ENCODE measurements around the gene KDELR3. TPM values are rescaled to one million over a fixed set of nuclear protein-coding genes. Genes with fewer than 3 reads are reported as not detected.
A peak's percentile ranks its signal among the peaks of the same experiment; 100 is the strongest.

The KDELR3 gene
- total and polyA plus RNA-seq, 5 donors from 2014 or later = 0.38 to 0.71 (median 0.42) TPM; not detected in 2

DNA sequence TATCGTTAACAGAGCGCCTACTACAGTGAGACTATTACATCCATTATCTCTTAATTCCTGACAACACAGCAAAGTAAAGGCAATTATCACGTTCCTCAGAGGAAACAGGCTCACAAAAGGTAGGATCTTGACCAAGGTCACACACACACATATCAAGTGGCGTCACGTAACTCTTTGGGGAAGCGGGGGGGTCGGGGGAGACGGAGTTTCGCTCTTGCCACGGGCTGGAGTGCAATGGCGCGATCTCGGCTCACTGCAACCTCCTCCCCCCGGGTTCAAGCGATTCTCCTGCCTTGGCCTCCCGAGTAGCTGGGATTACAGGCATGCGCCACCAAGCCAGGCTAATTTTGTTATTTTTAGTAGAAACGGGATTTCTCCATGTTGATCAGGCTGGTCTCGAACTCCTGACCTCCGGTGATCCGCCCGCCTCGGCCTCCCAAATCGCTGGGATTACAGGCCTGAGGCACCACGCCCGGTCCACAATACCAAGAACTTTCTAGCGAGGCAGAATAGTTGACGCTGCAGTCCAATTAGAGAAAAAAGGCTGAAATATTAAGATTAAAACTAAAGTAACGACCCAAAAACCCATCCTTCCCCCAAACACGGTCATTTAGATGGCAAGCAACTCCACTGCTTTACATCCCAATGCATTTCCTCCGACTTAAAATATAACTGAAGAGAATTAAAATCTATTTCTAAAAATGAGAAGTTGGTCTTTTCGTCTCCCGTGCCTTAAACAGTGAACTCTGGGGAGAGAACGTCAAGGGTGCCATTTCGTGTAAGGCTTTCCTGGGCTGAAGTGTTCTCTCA, 37.0 kb downstream of the KDELR3 start:
- no peak for ATAC-seq (ENCODE audit: low read depth in 2 of 2)
- H3K9me3 Mint-ChIP-seq = peaks cover 0 to 2% (median 0%) of the 10 kb centered on the region in 7 donors

GRCh38 chr22:38505541-38506117, 37.7 kb downstream of the KDELR3 start:
- Histone ChIP-seq H3K27ac (ENCODE audit: insufficient read depth, low read length, poor library complexity, severe bottlenecking) (peak overlapping the region; percentile 100), H3K27me3 (ENCODE audit: control insufficient read depth, insufficient read depth, low read length) (no peaks in the 10 kb centered on the region), H3K4me3 (ENCODE audit: low read depth, low read length) (peak overlapping the region; percentile 99), H3K36me3 (ENCODE audit: control insufficient read depth, insufficient read depth, low read length) (peaks cover 15% of the 10 kb centered on the region), H3K9me3 (ENCODE audit: control insufficient read depth in 2 of 2, low read length in 2 of 2) (no peaks in the 10 kb centered on the region), H3K4me1 (ENCODE audit: control insufficient read depth, insufficient read depth, low read length, poor library complexity, severe bottlenecking) (peaks cover 41% of the 10 kb centered on the region)
- peaks cover 39% of the 10 kb centered on the region for H3K36me3 Mint-ChIP-seq
- peak in 1 of 3 donors; percentile 71 for DNase-seq
- peaks cover 5% of the 10 kb centered on the region for H3K27me3 Mint-ChIP-seq
- peaks cover 28 to 55% (median 37%) of the 10 kb centered on the region in 4 donors for H3K4me1 Mint-ChIP-seq
- H3K4me3 Mint-ChIP-seq = peak overlapping the region; percentile 97 to 99 (median 98)
- peak overlapping the region; percentile 99 to 100 (median 99) for H3K27ac Mint-ChIP-seq
- peaks cover 0 to 2% (median 0%) of the 10 kb centered on the region in 7 donors for H3K9me3 Mint-ChIP-seq
- peak; percentile 12 to 13 for ATAC-seq (ENCODE audit: low read depth in 2 of 2)

More for the DNA sequence above, 37.0 kb downstream of the KDELR3 start:
- H3K4me3 Mint-ChIP-seq = peak overlapping the region; percentile 95 to 99 (median 96)
- no peaks in the 10 kb centered on the region for H3K27me3 ChIP-seq (ENCODE audit: control insufficient read depth, insufficient read depth, low read length)
- peak overlapping the region; percentile 99 for H3K4me3 ChIP-seq (ENCODE audit: low read depth, low read length)
- H3K27ac Mint-ChIP-seq = peak overlapping the region; percentile 83 to 98 (median 97)
- H3K9me3 ChIP-seq (ENCODE audit: control insufficient read depth in 2 of 2, low read length in 2 of 2) = no peaks in the 10 kb centered on the region
- peaks cover 28 to 58% (median 38%) of the 10 kb centered on the region in 4 donors for H3K4me1 Mint-ChIP-seq
- peaks cover 42% of the 10 kb centered on the region for H3K36me3 Mint-ChIP-seq
- H3K4me1 ChIP-seq (ENCODE audit: control insufficient read depth, insufficient read depth, low read length, poor library complexity, severe bottlenecking) = peaks cover 41% of the 10 kb centered on the region
- peak overlapping the region; percentile 100 for H3K27ac ChIP-seq (ENCODE audit: insufficient read depth, low read length, poor library complexity, severe bottlenecking)
- peaks cover 5% of the 10 kb centered on the region for H3K27me3 Mint-ChIP-seq
- peaks cover 20% of the 10 kb centered on the region for H3K36me3 ChIP-seq (ENCODE audit: control insufficient read depth, insufficient read depth, low read length)
- peak; percentile 43 to 73 (median 49) for DNase-seq

DNA sequence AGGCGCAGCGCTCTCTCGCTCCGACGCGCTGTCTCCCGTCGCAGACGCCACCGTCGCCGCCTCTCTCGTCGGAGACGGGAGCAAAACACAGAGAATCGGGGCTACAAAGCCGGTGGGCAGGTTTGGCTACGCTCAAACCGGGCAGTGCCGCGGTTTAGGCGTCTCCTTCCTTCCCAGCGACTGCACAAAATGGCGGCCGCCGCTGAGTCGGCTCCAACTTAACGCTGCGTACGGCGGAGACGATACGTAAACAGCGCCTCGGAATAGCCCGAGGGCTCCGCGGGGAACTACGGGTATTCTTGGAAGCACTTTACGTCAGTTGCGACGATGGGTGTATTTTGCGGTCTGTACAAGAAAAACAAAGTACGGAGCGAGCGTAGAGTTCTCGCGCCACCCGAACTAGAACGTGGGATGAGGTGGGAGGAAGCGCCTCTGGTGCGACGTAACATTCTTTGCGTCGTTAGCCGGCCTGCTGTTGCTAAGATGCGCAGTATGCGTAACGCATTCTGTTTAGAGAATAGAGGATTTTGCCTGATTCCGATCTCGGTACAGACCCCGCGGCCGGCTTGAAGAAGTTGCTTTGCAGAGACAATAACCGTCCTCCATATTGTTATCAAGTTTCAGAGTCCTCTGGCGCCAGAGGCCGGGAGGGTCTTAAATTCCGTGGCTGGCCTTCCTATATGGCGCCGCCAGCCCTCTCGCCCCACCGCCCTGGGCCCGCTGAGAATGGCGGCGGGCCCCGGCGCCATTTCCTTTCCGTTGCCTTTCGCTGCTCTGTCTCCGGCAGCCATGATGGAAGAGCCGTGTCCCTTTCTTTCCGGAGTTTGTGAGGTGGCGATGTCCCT, 38.4 kb downstream of the KDELR3 start, which contains the start of gene DDX17:
Gene DDX17 (minus strand): TSS at position 194 of the 845 bp plus-strand sequence.
- Mint-ChIP-seq H3K27ac (peak within 1 kb of the TSS; percentile 99 to 100 (median 99)), H3K27me3 (peaks cover 5% of the 10 kb centered on the region), H3K36me3 (peaks cover 34% of the 10 kb centered on the region), H3K9me3 (peaks cover 0 to 2% (median 0%) of the 10 kb centered on the region in 7 donors), H3K4me3 (peak within 1 kb of the TSS; percentile 97 to 99 (median 98)), H3K4me1 (peaks cover 23 to 50% (median 32%) of the 10 kb centered on the region in 4 donors)
- ATAC-seq (ENCODE audit: low read depth in 2 of 2) (peak; percentile 89 to 91), DNase-seq (peak; percentile 89 to 99 (median 97))
- Histone ChIP-seq H3K9me3 (ENCODE audit: control insufficient read depth in 2 of 2, low read length in 2 of 2) (no peaks in the 10 kb centered on the region), H3K4me3 (ENCODE audit: low read depth, low read length) (peak within 1 kb of the TSS; percentile 99), H3K27ac (ENCODE audit: insufficient read depth, low read length, poor library complexity, severe bottlenecking) (peak within 1 kb of the TSS; percentile 100), H3K27me3 (ENCODE audit: control insufficient read depth, insufficient read depth, low read length) (no peaks in the 10 kb centered on the region), H3K36me3 (ENCODE audit: control insufficient read depth, insufficient read depth, low read length) (peaks cover 9% of the 10 kb centered on the region), H3K4me1 (ENCODE audit: control insufficient read depth, insufficient read depth, low read length, poor library complexity, severe bottlenecking) (peaks cover 37% of the 10 kb centered on the region)

GRCh38 chr22:38510416-38510970, 42.6 kb downstream of the KDELR3 start:
- peaks cover 0 to 2% (median 0%) of the 10 kb centered on the region in 7 donors for H3K9me3 Mint-ChIP-seq
- no peaks in the 10 kb centered on the region for H3K36me3 ChIP-seq (ENCODE audit: control insufficient read depth, insufficient read depth, low read length)
- H3K27ac Mint-ChIP-seq = no peak overlapping the region
- H3K27ac ChIP-seq (ENCODE audit: insufficient read depth, low read length, poor library complexity, severe bottlenecking) = no peak overlapping the region
- peaks cover 4% of the 10 kb centered on the region for H3K4me1 ChIP-seq (ENCODE audit: control insufficient read depth, insufficient read depth, low read length, poor library complexity, severe bottlenecking)
- peaks cover 8% of the 10 kb centered on the region for H3K36me3 Mint-ChIP-seq
- H3K4me1 Mint-ChIP-seq = peaks cover 0 to 21% (median 4%) of the 10 kb centered on the region in 4 donors
- H3K4me3 Mint-ChIP-seq = no peak overlapping the region
- DNase-seq (no peak), ATAC-seq (ENCODE audit: low read depth in 2 of 2) (no peak)
- H3K9me3 ChIP-seq (ENCODE audit: control insufficient read depth in 2 of 2, low read length in 2 of 2) = no peaks in the 10 kb centered on the region
- no peaks in the 10 kb centered on the region for H3K27me3 ChIP-seq (ENCODE audit: control insufficient read depth, insufficient read depth, low read length)
- H3K4me3 ChIP-seq (ENCODE audit: low read depth, low read length) = no peak overlapping the region
- H3K27me3 Mint-ChIP-seq = peaks cover 5% of the 10 kb centered on the region

- Histone ChIP-seq H3K36me3 (ENCODE audit: control insufficient read depth, insufficient read depth, low read length) (no peaks in the 10 kb centered on the region), H3K9me3 (ENCODE audit: control insufficient read depth in 2 of 2, low read length in 2 of 2) (no peaks in the 10 kb centered on the region), H3K4me3 (ENCODE audit: low read depth, low read length) (no peak overlapping the region), H3K27me3 (ENCODE audit: control insufficient read depth, insufficient read depth, low read length) (no peaks in the 10 kb centered on the region), H3K4me1 (ENCODE audit: control insufficient read depth, insufficient read depth, low read length, poor library complexity, severe bottlenecking) (no peaks in the 10 kb centered on the region), H3K27ac (ENCODE audit: insufficient read depth, low read length, poor library complexity, severe bottlenecking) (no peak overlapping the region)
- DNase-seq (peak in 2 of 3 donors; percentile 48 to 80), ATAC-seq (ENCODE audit: low read depth in 2 of 2) (peak; percentile 90 to 94)
- no peaks in the 10 kb centered on the region for H3K9me3 Mint-ChIP-seq
- no peak overlapping the region for H3K27ac Mint-ChIP-seq
- peaks cover 0 to 13% (median 0%) of the 10 kb centered on the region in 4 donors for H3K4me1 Mint-ChIP-seq
- no peaks in the 10 kb centered on the region for H3K27me3 Mint-ChIP-seq
- peaks cover 3% of the 10 kb centered on the region for H3K36me3 Mint-ChIP-seq
- no peak overlapping the region for H3K4me3 Mint-ChIP-seq
Measured at GRCh38 chr22:38513063-38513462, 45.2 kb downstream of the KDELR3 start.

GRCh38 chr22:38518620-38519019, 50.7 kb downstream of the KDELR3 start:
- peaks cover 3% of the 10 kb centered on the region for H3K27me3 Mint-ChIP-seq
- ATAC-seq (ENCODE audit: low read depth in 2 of 2) (no peak), DNase-seq (no peak)
- H3K9me3 Mint-ChIP-seq = no peaks in the 10 kb centered on the region
- no peak overlapping the region for H3K4me3 Mint-ChIP-seq
- no peaks in the 10 kb centered on the region for H3K36me3 Mint-ChIP-seq
- Histone ChIP-seq H3K4me1 (ENCODE audit: control insufficient read depth, insufficient read depth, low read length, poor library complexity, severe bottlenecking) (no peaks in the 10 kb centered on the region), H3K27me3 (ENCODE audit: control insufficient read depth, insufficient read depth, low read length) (no peaks in the 10 kb centered on the region), H3K27ac (ENCODE audit: insufficient read depth, low read length, poor library complexity, severe bottlenecking) (no peak overlapping the region), H3K4me3 (ENCODE audit: low read depth, low read length) (no peak overlapping the region), H3K36me3 (ENCODE audit: control insufficient read depth, insufficient read depth, low read length) (no peaks in the 10 kb centered on the region), H3K9me3 (ENCODE audit: control insufficient read depth in 2 of 2, low read length in 2 of 2) (no peaks in the 10 kb centered on the region)
- H3K27ac Mint-ChIP-seq = no peak overlapping the region
- no peaks in the 10 kb centered on the region for H3K4me1 Mint-ChIP-seq

Measured in CD4-positive, CD25-positive, alpha-beta regulatory T cell (primary cell).